T-helper 2 cell (primary cell): ENCODE data around the gene KAT8.
A peak's percentile ranks its signal among the peaks of the same experiment; 100 is the strongest.

Experiments
- DNase-seq, 5 experiments: peaks; one replicate each; pipeline versions ENCODE4 v3.0.0 to v3.0.0-alpha.2; 2012 to 2022
- total RNA-seq, 2 donors: gene quantifications; one replicate each; lab custom pipeline; 2026; lab: John Stamatoyannopoulos, UW

KAT8 gene
- 48.0 to 63.6 reads per million in 2 donors for total RNA-seq

GRCh38 chr16:31117384-31118222 is at the start of gene KAT8:
Gene KAT8, plus strand, starts transcription at chr16:31117664. Its CDS starts 18 bp downstream, at chr16:31117682.
- DNase-seq = peak; percentile 94 to 98 (median 95)

- no peak for DNase-seq
Observed at GRCh38 chr16:31071861-31072260, 45.6 kb upstream of the KAT8 start.

- DNase-seq = peak in 2 of 5 experiments; percentile 13 to 73
Observed at GRCh38 chr16:31072540-31073141, 44.8 kb upstream of the KAT8 start.

DNA sequence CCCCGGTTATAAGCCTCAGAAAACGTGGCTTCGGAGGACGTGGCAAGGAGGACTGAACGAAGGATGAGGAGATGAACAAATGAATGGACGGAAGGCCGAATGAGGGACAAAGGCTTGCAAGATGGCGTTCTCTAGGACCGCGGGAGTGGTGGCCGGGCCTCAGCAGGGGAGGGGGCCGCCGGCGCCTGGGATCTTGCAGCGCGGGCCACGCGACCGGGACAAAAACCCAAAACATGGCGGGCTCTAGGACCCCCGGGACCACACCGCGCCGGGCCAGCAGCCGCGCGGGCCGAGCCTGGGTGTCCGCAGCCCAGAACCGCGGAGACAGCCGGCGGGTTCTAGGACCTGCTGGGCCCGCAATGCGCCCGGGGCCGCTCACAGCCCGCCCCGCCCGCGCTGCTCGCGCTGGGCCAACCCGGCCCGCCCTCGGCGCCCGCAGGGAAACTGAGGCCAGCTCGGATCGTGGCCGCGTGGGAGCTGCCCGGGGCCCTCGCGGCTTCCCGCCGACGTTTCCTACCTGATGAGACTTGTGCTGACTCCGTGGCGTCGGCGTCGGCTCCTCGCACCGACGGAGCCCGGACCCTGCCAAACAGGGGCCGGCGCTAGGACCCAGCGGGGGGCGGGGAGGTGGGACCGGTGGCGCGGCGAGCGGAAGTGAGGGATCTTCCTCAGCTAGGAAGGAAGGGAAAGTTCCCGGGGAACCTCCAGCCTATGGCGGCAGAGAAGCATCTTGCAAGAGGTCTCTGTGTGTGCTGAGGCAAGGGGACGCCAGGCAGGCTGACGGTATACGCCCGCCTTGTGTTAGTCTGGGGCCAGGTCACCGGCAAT is 44.1 kb upstream of the KAT8 start:
- peak; percentile 78 to 90 (median 84) for DNase-seq

- peak; percentile 91 to 100 (median 97) for DNase-seq
Observed at GRCh38 chr16:31073970-31074813, 43.3 kb upstream of the KAT8 start, which contains the start of the genes ZNF646 and ZNF668. Gene ZNF646, plus strand, starts transcription at chr16:31074422. Its CDS starts 1,903 bp downstream, at chr16:31076325. Gene ZNF668, minus strand, starts transcription at chr16:31074240. Its CDS starts 9,781 bp downstream, at chr16:31064459.

GRCh38 chr16:31074814-31075183 is 42.7 kb upstream of the KAT8 start:
- no peak for DNase-seq

DNA sequence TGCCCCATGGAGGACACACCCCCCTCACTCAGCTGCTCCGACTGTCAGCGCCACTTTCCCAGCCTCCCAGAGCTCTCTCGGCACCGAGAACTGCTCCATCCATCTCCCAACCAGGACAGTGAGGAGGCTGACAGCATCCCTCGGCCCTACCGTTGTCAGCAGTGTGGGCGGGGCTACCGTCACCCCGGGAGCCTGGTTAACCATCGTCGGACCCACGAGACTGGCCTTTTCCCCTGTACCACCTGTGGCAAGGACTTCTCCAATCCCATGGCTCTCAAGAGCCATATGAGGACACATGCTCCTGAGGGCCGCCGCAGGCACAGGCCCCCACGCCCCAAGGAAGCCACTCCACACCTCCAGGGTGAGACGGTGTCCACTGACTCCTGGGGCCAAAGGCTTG is 41.1 kb upstream of the KAT8 start:
- no peak for DNase-seq

DNA sequence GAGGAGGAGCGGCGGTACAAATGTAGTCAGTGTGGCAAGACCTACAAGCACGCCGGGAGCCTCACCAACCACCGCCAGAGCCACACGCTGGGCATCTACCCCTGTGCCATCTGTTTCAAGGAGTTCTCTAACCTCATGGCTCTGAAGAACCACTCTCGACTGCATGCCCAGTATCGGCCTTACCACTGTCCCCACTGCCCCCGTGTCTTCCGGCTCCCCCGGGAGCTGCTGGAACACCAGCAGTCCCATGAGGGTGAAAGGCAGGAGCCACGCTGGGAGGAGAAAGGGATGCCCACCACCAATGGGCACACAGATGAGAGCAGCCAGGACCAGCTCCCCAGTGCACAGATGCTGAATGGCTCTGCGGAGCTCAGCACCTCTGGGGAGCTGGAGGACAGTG is 40.4 kb upstream of the KAT8 start:
- DNase-seq = no peak

GRCh38 chr16:31077592-31078396 is 39.7 kb upstream of the KAT8 start:
- no peak for DNase-seq

DNA sequence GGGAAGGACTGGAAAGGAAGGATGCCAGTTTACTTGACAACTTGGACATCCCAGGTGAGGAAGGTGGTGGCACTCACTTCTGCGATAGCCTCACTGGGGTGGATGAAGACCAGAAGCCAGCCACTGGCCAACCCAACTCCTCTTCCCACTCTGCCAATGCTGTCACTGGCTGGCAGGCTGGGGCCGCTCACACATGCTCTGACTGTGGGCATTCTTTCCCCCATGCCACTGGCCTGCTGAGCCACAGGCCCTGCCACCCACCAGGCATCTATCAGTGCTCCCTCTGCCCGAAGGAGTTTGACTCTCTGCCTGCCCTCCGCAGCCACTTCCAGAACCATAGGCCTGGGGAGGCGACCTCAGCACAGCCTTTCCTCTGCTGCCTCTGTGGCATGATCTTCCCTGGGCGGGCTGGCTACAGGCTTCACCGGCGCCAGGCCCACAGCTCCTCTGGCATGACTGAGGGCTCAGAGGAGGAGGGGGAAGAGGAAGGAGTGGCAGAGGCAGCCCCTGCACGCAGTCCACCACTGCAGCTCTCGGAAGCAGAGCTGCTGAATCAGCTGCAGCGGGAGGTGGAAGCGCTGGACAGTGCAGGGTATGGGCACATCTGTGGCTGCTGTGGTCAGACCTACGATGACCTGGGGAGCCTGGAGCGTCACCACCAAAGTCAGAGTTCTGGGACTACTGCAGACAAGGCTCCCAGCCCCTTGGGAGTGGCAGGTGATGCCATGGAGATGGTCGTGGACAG is 38.7 kb upstream of the KAT8 start:
- DNase-seq = no peak

- DNase-seq = no peak
Observed at GRCh38 chr16:31079342-31079944, 38.0 kb upstream of the KAT8 start.

DNA sequence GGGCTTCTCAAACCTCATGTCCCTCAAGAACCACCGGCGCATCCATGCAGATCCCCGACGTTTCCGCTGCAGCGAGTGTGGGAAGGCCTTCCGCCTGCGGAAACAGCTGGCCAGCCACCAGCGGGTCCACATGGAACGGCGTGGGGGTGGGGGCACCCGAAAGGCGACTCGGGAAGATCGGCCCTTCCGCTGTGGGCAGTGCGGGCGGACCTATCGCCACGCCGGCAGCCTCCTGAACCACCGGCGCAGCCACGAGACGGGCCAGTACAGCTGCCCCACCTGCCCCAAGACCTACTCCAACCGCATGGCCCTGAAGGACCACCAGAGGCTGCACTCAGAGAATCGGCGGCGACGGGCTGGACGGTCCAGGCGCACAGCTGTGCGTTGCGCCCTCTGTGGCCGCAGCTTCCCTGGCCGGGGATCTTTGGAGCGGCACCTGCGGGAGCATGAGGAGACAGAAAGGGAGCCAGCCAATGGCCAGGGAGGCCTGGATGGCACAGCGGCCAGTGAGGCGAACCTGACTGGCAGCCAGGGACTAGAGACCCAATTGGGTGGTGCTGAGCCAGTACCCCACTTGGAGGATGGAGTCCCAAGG is 37.3 kb upstream of the KAT8 start:
- DNase-seq = no peak

DNA sequence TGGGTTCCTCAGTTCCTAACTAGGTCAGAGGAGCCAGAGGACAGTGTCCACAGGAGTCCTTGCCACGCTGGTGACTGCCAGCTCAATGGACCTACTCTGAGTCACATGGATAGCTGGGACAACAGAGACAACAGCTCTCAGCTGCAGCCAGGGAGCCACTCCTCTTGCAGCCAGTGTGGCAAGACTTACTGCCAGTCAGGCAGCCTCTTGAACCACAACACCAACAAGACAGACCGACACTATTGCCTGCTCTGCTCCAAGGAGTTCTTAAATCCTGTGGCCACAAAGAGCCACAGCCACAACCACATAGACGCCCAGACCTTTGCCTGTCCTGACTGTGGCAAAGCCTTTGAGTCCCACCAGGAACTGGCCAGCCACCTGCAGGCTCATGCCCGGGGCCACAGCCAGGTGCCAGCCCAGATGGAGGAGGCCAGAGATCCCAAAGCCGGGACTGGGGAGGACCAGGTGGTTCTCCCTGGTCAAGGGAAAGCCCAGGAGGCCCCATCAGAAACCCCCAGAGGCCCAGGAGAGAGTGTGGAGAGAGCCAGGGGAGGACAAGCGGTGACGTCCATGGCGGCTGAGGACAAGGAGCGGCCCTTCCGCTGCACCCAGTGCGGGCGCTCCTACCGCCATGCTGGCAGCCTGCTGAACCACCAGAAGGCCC is 36.6 kb upstream of the KAT8 start:
- no peak for DNase-seq

DNA sequence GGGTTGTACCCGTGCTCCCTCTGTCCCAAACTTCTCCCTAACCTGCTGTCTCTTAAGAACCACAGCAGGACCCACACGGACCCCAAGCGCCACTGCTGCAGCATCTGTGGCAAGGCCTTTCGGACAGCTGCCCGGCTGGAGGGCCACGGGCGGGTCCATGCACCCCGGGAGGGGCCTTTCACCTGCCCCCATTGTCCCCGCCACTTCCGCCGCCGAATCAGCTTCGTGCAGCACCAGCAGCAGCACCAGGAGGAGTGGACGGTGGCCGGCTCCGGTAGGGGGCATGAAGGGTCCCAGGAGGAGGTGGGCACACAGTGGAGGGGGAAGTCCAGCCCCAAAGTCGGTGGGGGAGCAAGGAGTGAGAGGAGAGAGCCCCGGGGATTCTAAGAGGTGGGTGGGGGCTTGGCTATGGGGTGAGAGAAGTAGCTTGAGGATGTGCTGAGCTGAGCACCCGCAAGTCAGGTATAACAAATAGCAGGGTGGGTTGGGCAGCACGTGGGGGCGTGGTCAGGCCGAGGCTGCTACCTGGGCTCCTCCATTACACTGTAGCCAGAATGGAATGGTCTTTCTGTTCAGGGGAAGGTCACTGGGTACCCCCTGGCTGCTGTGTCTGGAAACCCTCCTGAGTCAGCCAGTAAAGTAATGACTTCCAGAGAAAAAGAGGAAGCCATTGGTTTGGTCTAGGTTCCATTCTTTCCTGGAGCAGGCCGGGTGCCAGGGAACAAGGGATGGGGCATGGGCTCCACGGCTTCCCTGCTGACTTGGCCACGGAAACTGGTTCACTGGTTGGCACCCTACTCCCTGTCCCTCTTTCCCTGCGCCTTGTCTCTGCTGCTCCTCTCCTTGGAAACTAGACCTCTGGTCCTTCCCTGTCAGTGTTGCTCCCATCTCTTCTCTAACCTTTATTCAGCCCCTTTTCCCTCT is 35.8 kb upstream of the KAT8 start:
- DNase-seq = no peak

DNA sequence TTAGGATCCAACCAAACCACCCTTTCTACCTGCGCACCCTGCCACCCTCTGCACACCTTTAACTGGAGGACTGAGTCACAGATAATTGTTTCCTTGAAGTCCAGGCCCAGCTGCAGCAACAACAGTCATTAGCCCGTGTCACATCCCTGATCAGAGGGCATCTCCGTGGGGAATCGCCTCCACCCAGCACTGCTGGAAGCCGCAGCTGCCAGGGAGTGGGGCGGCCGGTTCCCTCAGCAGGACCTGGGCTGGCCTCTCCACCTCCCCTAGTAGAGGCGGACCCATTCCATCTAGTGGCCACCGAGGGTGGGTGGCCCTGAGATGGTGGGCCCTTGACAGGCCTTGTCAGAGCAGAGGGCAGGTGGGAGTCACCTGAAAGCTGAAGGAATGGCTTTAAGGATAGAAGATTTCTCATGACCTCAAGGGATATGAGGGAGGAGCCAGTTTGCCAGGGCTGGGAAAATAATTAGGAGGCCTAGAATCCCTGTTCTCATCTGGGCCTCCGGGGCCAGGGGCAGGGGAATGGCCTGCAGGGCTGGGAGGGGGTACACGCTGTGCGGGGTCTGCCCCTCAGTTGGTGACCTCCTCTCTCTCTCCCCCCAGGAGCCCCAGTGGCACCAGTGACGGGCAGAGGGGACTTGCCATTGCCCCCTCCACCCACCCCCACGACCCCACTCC is 35.0 kb upstream of the KAT8 start:
- no peak for DNase-seq

- DNase-seq = no peak
Observed at GRCh38 chr16:31083081-31083480, 34.4 kb upstream of the KAT8 start.

GRCh38 chr16:31083556-31083955 is 33.9 kb upstream of the KAT8 start:
- DNase-seq = no peak
